ENCODE measurements around the gene BRD7. TPM values are rescaled to one million over a fixed set of nuclear protein-coding genes. Genes with fewer than 3 reads are reported as not detected.

BRD7 gene
- total and polyA plus RNA-seq, 2 of the 4 experiments (the other 2 are of a cell fraction), result 24.8 to 29.9 TPM

- no peaks in the 10 kb centered on the region for H3K9me1 ChIP-seq (ENCODE audit: insufficient read depth, low read length)
- H3K18ac ChIP-seq (ENCODE audit: low read depth, low read length), result no peak overlapping the region
- 80% methylated on average over 1 of the region's 8 CpGs; no CpG with 5 or more reads in 1 of the 2 experiments for WGBS, 2 experiments (ENCODE audit: extremely low coverage in 2 of 2, insufficient read length in 1 of 2)
- H3K4me1 ChIP-seq (ENCODE audit: control insufficient read depth, insufficient read depth, low read length), result no peaks in the 10 kb centered on the region
- no peak overlapping the region for H3K4me3 ChIP-seq (ENCODE audit: insufficient read depth, low read depth, low read length)
- H3K79me1 ChIP-seq (ENCODE audit: low read depth in 1 of 2, low read length in 2 of 2), result no peaks in the 10 kb centered on the region
- ATAC-seq (ENCODE audit: low read depth) (no peak), DNase-seq (no peak)
- no peaks in the 10 kb centered on the region for H4K20me1 ChIP-seq (ENCODE audit: insufficient read depth, low read length)
- intact Hi-C loops (cut with micrococcal nuclease), result no loop called here
- H4K8ac ChIP-seq (ENCODE audit: low read depth in 2 of 2, low read length in 2 of 2), result no peak overlapping the region
- H2BK120ac ChIP-seq (ENCODE audit: low read depth, low read length), result no peak overlapping the region
- H3K27ac ChIP-seq (ENCODE audit: insufficient read depth, low read length), result no peak overlapping the region
- no peak overlapping the region for H2BK20ac ChIP-seq (ENCODE audit: low read depth, low read length)
- H2AK9ac ChIP-seq (replicated peaks; ENCODE audit: low read depth, low read length, poor library complexity), result no peak overlapping the region
- no peak overlapping the region for H3K4ac ChIP-seq (ENCODE audit: low read depth, low read length)
- dilution Hi-C loops (cut with HindIII; ENCODE audit: low sequenced_read_pairs, unreplicated experiment), result no loop called here
- no peak overlapping the region for H2AFZ ChIP-seq (replicated peaks; ENCODE audit: low read length, poor library complexity)
- no peak overlapping the region for H2BK15ac ChIP-seq (ENCODE audit: low read depth, low read length)
- H3K36me3 ChIP-seq (ENCODE audit: control insufficient read depth, insufficient read depth, low read length), result no peaks in the 10 kb centered on the region
- H3K4me2 ChIP-seq (ENCODE audit: low read depth, low read length), result no peak overlapping the region
- H3K9me3 ChIP-seq (ENCODE audit: control insufficient read depth, insufficient read depth, low read length), result no peaks in the 10 kb centered on the region
- H3K14ac ChIP-seq (replicated peaks; ENCODE audit: low read depth, low read length), result no peak overlapping the region
- CTCF ChIA-PET, result no interaction called here
- POLR2A ChIA-PET (ENCODE audit: unreplicated experiment), result no interaction called here
- no peak for TF ChIP-seq ELK1 (IDR thresholded peaks at IDR 0.05; ENCODE audit: borderline replicate concordance, low read depth, low read length)
- no peak for TF ChIP-seq CEBPB (IDR thresholded peaks at IDR 0.05; ENCODE audit: low read depth, low read length)
- TF ChIP-seq RFX5 (IDR thresholded peaks at IDR 0.05; ENCODE audit: low read depth, low read length), result no peak
- no peak for TF ChIP-seq BHLHE40 (IDR thresholded peaks at IDR 0.05; ENCODE audit: low read depth, low read length)
- no peak for TF ChIP-seq USF2 (IDR thresholded peaks at IDR 0.05; ENCODE audit: low read depth, low read length)
- TF ChIP-seq FOS (IDR thresholded peaks at IDR 0.05; ENCODE audit: low read depth, low read length), result no peak
- no peak for TF ChIP-seq POLR2A (IDR thresholded peaks at IDR 0.05; ENCODE audit: low read depth, low read length)
- no peak for TF ChIP-seq MAZ (IDR thresholded peaks at IDR 0.05; ENCODE audit: borderline replicate concordance, low read depth, low read length)
- TF ChIP-seq SMC3 (IDR thresholded peaks at IDR 0.05; ENCODE audit: low read depth, low read length), result no peak
- no peak for TF ChIP-seq RAD21 (IDR thresholded peaks at IDR 0.05; ENCODE audit: low read length)
- no TSS peak for BruUV-seq (replicated peaks)
- H2AK5ac ChIP-seq (ENCODE audit: low read depth, low read length), result no peak overlapping the region
- H4K5ac ChIP-seq (ENCODE audit: low read depth, low read length), result no peak overlapping the region
- H3K27me3 ChIP-seq (ENCODE audit: control insufficient read depth, insufficient read depth, low read length), result peaks cover 11% of the 10 kb centered on the region
- H3K56ac ChIP-seq (ENCODE audit: extremely low read depth, insufficient read depth, low read length), result no peak overlapping the region
- H4K91ac ChIP-seq (ENCODE audit: insufficient read depth, low read depth, low read length), result no peak overlapping the region
- no peak overlapping the region for H3K9ac ChIP-seq (ENCODE audit: low read depth, low read length)
- in situ Hi-C loops (cut with MboI; ENCODE audit: low sequenced_read_pairs), result no loop called here
- H2BK5ac ChIP-seq (ENCODE audit: low read depth, low read length, poor library complexity, severe bottlenecking), result no peak overlapping the region
- no peak overlapping the region for H3K23ac ChIP-seq (ENCODE audit: low read depth, low read length)
These were observed 24.6 kb upstream of the BRD7 start for GRCh38 chr16:50393416-50393815.

Data from IMR-90 (cell line).